Stimulated activated effector memory CD8-positive, alpha-beta T cell treated with anti-CD3 and anti-CD28 coated beads, Interleukin-12 subunit alpha, Interleukin-12 subunit beta, amount 100 ng/mL, for 72 hours (primary cell): ENCODE results near the gene RRBP1.

Experiments
- ATAC-seq: fragments of 150-1000 bp; cut with Tn5 transposase; 2 replicates; pipeline ENCODE4 v1.10.0; 2021
- DNase-seq, 2 donors: peaks; one replicate each; pipeline ENCODE4 v3.0.0; 2021 to 2022; ENCODE audit warnings: low spot score in 2 of 2
- H3K27ac Mint-ChIP-seq: one replicate; pipeline ENCODE4 v1.8.0; 2022; ENCODE audit warnings: mild to moderate bottlenecking, mixed read lengths
- H3K36me3 Mint-ChIP-seq: one replicate; pipeline ENCODE4 v1.8.0; 2022; ENCODE audit warnings: mild to moderate bottlenecking, mixed read lengths
- H3K4me1 Mint-ChIP-seq: one replicate; pipeline ENCODE4 v1.8.0; 2022; ENCODE audit warnings: mixed read lengths
- H3K4me3 Mint-ChIP-seq: one replicate; pipeline ENCODE4 v1.8.0; 2022; ENCODE audit warnings: mild to moderate bottlenecking, mixed read lengths
- H3K9me3 Mint-ChIP-seq: one replicate; pipeline ENCODE4 v1.8.0; 2022; ENCODE audit warnings: mixed read lengths

The RRBP1 gene

GRCh38 chr20:17613328-17614175, 68.5 kb downstream of the RRBP1 start:
- H3K4me1 Mint-ChIP-seq: peaks cover 38% of the 10 kb centered on the region
- peaks cover 10% of the 10 kb centered on the region for H3K36me3 Mint-ChIP-seq
- H3K27ac Mint-ChIP-seq: peak overlapping the region; percentile 97
- DNase-seq (peak in 1 of 2 donors; percentile 44), ATAC-seq (no peak)
- H3K9me3 Mint-ChIP-seq: no peaks in the 10 kb centered on the region
- no peak overlapping the region for H3K4me3 Mint-ChIP-seq

- ATAC-seq (no peak), DNase-seq (no peak)
- peak overlapping the region; percentile 62 for H3K4me3 Mint-ChIP-seq
- no peaks in the 10 kb centered on the region for H3K9me3 Mint-ChIP-seq
- peaks cover 11% of the 10 kb centered on the region for H3K36me3 Mint-ChIP-seq
- H3K4me1 Mint-ChIP-seq: peaks cover 38% of the 10 kb centered on the region
- H3K27ac Mint-ChIP-seq: peak overlapping the region; percentile 97
Observed at GRCh38 chr20:17612992-17613327, 69.1 kb downstream of the RRBP1 start.

- DNase-seq: peak; percentile 21 to 68
- Mint-ChIP-seq H3K4me1 (peaks cover 38% of the 10 kb centered on the region), H3K27ac (peak overlapping the region; percentile 97)
Observed at GRCh38 chr20:17612287-17612991, 69.6 kb downstream of the RRBP1 start.

GRCh38 chr20:17611540-17612286, 70.3 kb downstream of the RRBP1 start:
- H3K27ac Mint-ChIP-seq: peak overlapping the region; percentile 97
- peaks cover 38% of the 10 kb centered on the region for H3K4me1 Mint-ChIP-seq
- H3K9me3 Mint-ChIP-seq: no peaks in the 10 kb centered on the region
- H3K4me3 Mint-ChIP-seq: peak overlapping the region; percentile 62
- DNase-seq: peak in 1 of 2 donors; percentile 57
- ATAC-seq: no peak
- H3K36me3 Mint-ChIP-seq: peaks cover 11% of the 10 kb centered on the region

More at GRCh38 chr20:17612287-17612991, 69.6 kb downstream of the RRBP1 start:
- ATAC-seq: peak; percentile 88
- Mint-ChIP-seq H3K9me3 (no peaks in the 10 kb centered on the region), H3K36me3 (peaks cover 11% of the 10 kb centered on the region), H3K4me3 (peak overlapping the region; percentile 62)

GRCh38 chr20:17611290-17611539, 70.8 kb downstream of the RRBP1 start:
- H3K4me3 Mint-ChIP-seq: peak overlapping the region; percentile 62
- H3K9me3 Mint-ChIP-seq: no peaks in the 10 kb centered on the region
- DNase-seq: no peak
- H3K27ac Mint-ChIP-seq: peak overlapping the region; percentile 97
- peaks cover 38% of the 10 kb centered on the region for H3K4me1 Mint-ChIP-seq
- peaks cover 11% of the 10 kb centered on the region for H3K36me3 Mint-ChIP-seq
- ATAC-seq: peak; percentile 34

GRCh38 chr20:17610566-17611289, 71.3 kb downstream of the RRBP1 start:
- Mint-ChIP-seq H3K4me1 (peaks cover 38% of the 10 kb centered on the region), H3K27ac (peak overlapping the region; percentile 97), H3K36me3 (peaks cover 11% of the 10 kb centered on the region), H3K4me3 (peak overlapping the region; percentile 62), H3K9me3 (no peaks in the 10 kb centered on the region)
- DNase-seq (peak in 1 of 2 donors; percentile 67), ATAC-seq (peak; percentile 52)

- no peak for ATAC-seq
- peak overlapping the region; percentile 97 for H3K27ac Mint-ChIP-seq
- H3K36me3 Mint-ChIP-seq: peaks cover 19% of the 10 kb centered on the region
- peaks cover 38% of the 10 kb centered on the region for H3K4me1 Mint-ChIP-seq
- peak overlapping the region; percentile 62 for H3K4me3 Mint-ChIP-seq
- no peaks in the 10 kb centered on the region for H3K9me3 Mint-ChIP-seq
- DNase-seq: no peak
Observed at GRCh38 chr20:17609811-17610377, 72.1 kb downstream of the RRBP1 start.

- peak overlapping the region; percentile 97 for H3K27ac Mint-ChIP-seq
- H3K4me1 Mint-ChIP-seq: peaks cover 38% of the 10 kb centered on the region
Observed at GRCh38 chr20:17608701-17609497, 73.1 kb downstream of the RRBP1 start.

GRCh38 chr20:17606001-17606400, 76.0 kb downstream of the RRBP1 start:
- Mint-ChIP-seq H3K9me3 (no peaks in the 10 kb centered on the region), H3K4me1 (peaks cover 27% of the 10 kb centered on the region), H3K36me3 (peaks cover 31% of the 10 kb centered on the region), H3K4me3 (no peak overlapping the region), H3K27ac (no peak overlapping the region)
- no peak for ATAC-seq
- DNase-seq: no peak

More at GRCh38 chr20:17608701-17609497, 73.1 kb downstream of the RRBP1 start:
- ATAC-seq: no peak
- no peak for DNase-seq
- H3K4me3 Mint-ChIP-seq: no peak overlapping the region
- no peaks in the 10 kb centered on the region for H3K9me3 Mint-ChIP-seq
- peaks cover 26% of the 10 kb centered on the region for H3K36me3 Mint-ChIP-seq

GRCh38 chr20:17605131-17605660, 76.8 kb downstream of the RRBP1 start:
- Mint-ChIP-seq H3K9me3 (no peaks in the 10 kb centered on the region), H3K36me3 (peaks cover 36% of the 10 kb centered on the region), H3K4me1 (peaks cover 19% of the 10 kb centered on the region), H3K4me3 (no peak overlapping the region), H3K27ac (no peak overlapping the region)
- no peak for ATAC-seq
- DNase-seq: no peak

- Mint-ChIP-seq H3K4me3 (no peak overlapping the region), H3K9me3 (no peaks in the 10 kb centered on the region), H3K36me3 (peaks cover 31% of the 10 kb centered on the region), H3K27ac (no peak overlapping the region), H3K4me1 (peaks cover 11% of the 10 kb centered on the region)
- ATAC-seq: no peak
- DNase-seq: no peak
Observed at GRCh38 chr20:17602493-17602892, 79.5 kb downstream of the RRBP1 start.

- H3K27ac Mint-ChIP-seq: no peak overlapping the region
- no peaks in the 10 kb centered on the region for H3K9me3 Mint-ChIP-seq
- H3K4me3 Mint-ChIP-seq: no peak overlapping the region
Observed at GRCh38 chr20:17601957-17602356, 80.1 kb downstream of the RRBP1 start.

GRCh38 chr20:17598013-17598550, 84.0 kb downstream of the RRBP1 start:
- peaks cover 44% of the 10 kb centered on the region for H3K4me1 Mint-ChIP-seq
- no peak overlapping the region for H3K4me3 Mint-ChIP-seq
- DNase-seq (no peak), ATAC-seq (no peak)
- H3K9me3 Mint-ChIP-seq: no peaks in the 10 kb centered on the region
- H3K27ac Mint-ChIP-seq: no peak overlapping the region
- H3K36me3 Mint-ChIP-seq: peaks cover 17% of the 10 kb centered on the region

More at GRCh38 chr20:17601957-17602356, 80.1 kb downstream of the RRBP1 start:
- ATAC-seq: no peak
- peaks cover 12% of the 10 kb centered on the region for H3K4me1 Mint-ChIP-seq
- peaks cover 31% of the 10 kb centered on the region for H3K36me3 Mint-ChIP-seq
- no peak for DNase-seq
